Endothelial cell of hepatic sinusoid (primary cell): ENCODE measurements around the gene ANKRA2.

Experiments used
- in situ Hi-C: cut with HindIII; loops from 2 replicates; pipeline ENCODE4 v1.10.0; 2017; ENCODE audit warnings: low sequenced_read_pairs

The ANKRA2 gene

DNA sequence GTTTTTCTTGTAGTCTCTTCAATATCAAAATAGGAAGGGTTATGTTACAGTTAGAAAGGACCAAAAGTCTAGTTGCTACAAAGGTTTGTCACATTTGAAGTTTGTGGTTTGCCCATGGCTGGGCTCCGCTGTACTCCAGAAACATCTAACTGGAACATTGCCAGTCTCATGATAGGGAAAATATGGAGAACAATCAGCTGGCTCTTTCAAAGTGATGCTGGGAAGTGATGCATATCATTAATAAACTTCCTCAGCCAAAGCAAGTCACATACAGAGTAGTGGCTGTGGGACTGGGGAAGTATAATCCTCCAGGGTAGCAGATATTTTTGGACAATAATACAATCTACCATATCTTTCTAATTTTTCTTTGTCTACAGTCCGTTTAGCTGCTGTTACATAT lies 58.4 kb downstream of the ANKRA2 start:
- in situ Hi-C loops = no loop called here

DNA sequence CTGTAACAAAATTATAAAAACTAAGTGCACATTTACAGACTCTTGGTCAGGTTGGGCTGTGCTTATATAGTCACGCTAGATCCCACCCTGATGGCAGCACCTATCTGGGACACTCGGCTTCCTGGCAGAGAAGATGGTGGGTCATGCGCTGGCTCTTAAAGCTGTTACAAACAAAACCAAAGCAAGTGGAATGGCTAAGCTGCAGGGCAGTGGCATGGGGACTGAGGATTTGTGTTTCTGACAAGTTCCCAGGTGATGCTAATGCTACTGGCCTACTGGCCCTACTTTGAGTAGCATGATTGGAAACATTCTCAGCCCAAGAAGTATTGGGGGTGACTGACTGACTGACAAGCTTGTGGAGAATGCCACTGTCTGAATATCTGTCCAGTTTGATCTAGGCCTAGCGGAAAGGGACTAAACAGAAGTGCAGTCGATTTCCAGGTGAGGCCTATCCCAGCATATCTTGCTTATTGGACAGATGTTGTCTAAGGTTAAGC lies 58.9 kb downstream of the ANKRA2 start:
- in situ Hi-C loops = no loop called here
